Measurements from ENCODE around the gene IL3RA.

IL3RA gene

DNA sequence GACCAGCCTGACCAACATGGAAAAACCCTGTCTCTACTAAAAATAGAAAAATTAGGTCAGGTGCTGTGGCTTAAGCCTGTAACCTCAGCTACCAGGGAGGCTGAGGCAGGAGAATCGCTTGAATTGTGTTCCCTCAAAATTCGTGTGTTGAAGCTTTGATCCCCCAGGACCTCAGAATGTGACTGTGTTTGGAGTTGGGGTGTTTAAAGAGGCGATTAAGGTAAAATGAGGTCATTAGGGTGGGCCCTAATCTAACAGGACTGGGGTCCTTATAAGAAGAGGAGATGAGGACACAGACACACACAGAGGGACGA is 31.8 kb downstream of the IL3RA start:
- H3K27ac ChIP-seq (ENCODE audit: low read depth, low read length): no peak overlapping the region
- H3K4me1 ChIP-seq (ENCODE audit: control insufficient read depth in 5 of 5, insufficient read depth in 5 of 5, low read length in 5 of 5): no peaks in the 10 kb centered on the region
- H3K9ac ChIP-seq (ENCODE audit: low read length in 5 of 5): no peak overlapping the region
- peaks cover 0 to 6% (median 2%) of the 10 kb centered on the region in 5 donors for H3K36me3 ChIP-seq (ENCODE audit: control insufficient read depth in 5 of 5, insufficient read depth in 5 of 5, low read length in 5 of 5)
- H3K27me3 ChIP-seq (ENCODE audit: control insufficient read depth in 5 of 5, insufficient read depth in 4 of 5, low read length in 5 of 5): no peaks in the 10 kb centered on the region
- no peaks in the 10 kb centered on the region for H3K9me3 ChIP-seq (ENCODE audit: control insufficient read depth in 5 of 5, low read length in 5 of 5)
- no peak overlapping the region for H3K4me3 ChIP-seq (ENCODE audit: low read depth in 1 of 5, low read length in 5 of 5)

DNA sequence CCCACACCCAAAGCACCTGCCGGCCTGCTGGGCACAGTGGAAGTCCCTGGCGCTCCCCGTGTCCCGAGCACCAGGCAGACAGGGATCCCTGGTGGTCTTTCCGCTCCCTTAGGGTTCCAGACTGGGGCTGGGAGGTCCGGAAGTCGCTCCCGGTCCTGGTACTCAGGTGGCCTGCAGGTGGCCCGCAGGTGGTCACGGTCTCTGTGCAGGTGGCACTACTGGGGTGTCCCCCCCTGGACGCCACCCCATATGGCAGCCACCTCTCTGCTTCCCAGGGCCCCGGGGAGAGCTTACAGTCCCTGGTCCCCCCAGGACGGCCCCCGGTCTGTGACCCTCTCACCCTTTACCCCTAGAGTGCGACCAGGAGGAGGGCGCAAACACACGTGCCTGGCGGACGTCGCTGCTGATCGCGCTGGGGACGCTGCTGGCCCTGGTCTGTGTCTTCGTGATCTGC is 41.7 kb downstream of the IL3RA start:
- Histone ChIP-seq H3K9me3 (ENCODE audit: control insufficient read depth in 5 of 5, low read length in 5 of 5) (no peaks in the 10 kb centered on the region), H3K4me3 (ENCODE audit: low read depth in 1 of 5, low read length in 5 of 5) (no peak overlapping the region), H3K27me3 (ENCODE audit: control insufficient read depth in 5 of 5, insufficient read depth in 4 of 5, low read length in 5 of 5) (no peaks in the 10 kb centered on the region), H3K9ac (ENCODE audit: low read length in 5 of 5) (no peak overlapping the region), H3K4me1 (ENCODE audit: control insufficient read depth in 5 of 5, insufficient read depth in 5 of 5, low read length in 5 of 5) (no peaks in the 10 kb centered on the region), H3K36me3 (ENCODE audit: control insufficient read depth in 5 of 5, insufficient read depth in 5 of 5, low read length in 5 of 5) (peaks cover 0 to 7% (median 1%) of the 10 kb centered on the region in 5 donors), H3K27ac (ENCODE audit: low read depth, low read length) (no peak overlapping the region)

DNA sequence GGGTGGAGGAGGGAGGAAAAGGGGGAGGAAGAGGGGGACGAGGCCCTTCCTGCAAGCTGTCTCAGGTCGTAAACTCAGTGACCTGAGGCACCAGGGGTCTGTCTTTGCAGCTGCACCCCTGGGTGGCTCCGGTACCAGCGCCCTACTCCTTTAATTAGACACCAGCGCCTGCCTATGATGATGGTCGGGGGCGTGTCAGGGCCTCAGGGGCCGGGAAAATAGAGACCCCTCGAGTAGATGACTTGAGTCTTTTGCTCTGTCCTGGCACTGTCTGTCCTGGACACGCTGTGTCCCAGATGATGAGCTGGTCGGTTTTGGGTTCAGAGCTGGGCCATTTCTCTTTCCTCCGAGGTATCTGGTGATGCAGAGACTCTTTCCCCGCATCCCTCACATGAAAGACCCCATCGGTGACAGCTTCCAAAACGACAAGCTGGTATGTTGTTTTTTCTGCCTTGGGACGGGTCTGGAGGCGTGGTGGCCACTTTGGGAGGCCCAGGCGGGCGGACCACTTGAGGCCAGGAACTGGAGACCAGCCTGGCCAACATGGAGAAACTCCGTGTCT is 44.2 kb downstream of the IL3RA start:
- Histone ChIP-seq H3K27me3 (ENCODE audit: control insufficient read depth in 5 of 5, insufficient read depth in 4 of 5, low read length in 5 of 5) (no peaks in the 10 kb centered on the region), H3K36me3 (ENCODE audit: control insufficient read depth in 5 of 5, insufficient read depth in 5 of 5, low read length in 5 of 5) (peaks cover 0 to 26% (median 17%) of the 10 kb centered on the region in 5 donors), H3K4me3 (ENCODE audit: low read depth in 1 of 5, low read length in 5 of 5) (no peak overlapping the region), H3K9ac (ENCODE audit: low read length in 5 of 5) (no peak overlapping the region), H3K4me1 (ENCODE audit: control insufficient read depth in 5 of 5, insufficient read depth in 5 of 5, low read length in 5 of 5) (no peaks in the 10 kb centered on the region), H3K27ac (ENCODE audit: low read depth, low read length) (no peak overlapping the region), H3K9me3 (ENCODE audit: control insufficient read depth in 5 of 5, low read length in 5 of 5) (no peaks in the 10 kb centered on the region)

DNA sequence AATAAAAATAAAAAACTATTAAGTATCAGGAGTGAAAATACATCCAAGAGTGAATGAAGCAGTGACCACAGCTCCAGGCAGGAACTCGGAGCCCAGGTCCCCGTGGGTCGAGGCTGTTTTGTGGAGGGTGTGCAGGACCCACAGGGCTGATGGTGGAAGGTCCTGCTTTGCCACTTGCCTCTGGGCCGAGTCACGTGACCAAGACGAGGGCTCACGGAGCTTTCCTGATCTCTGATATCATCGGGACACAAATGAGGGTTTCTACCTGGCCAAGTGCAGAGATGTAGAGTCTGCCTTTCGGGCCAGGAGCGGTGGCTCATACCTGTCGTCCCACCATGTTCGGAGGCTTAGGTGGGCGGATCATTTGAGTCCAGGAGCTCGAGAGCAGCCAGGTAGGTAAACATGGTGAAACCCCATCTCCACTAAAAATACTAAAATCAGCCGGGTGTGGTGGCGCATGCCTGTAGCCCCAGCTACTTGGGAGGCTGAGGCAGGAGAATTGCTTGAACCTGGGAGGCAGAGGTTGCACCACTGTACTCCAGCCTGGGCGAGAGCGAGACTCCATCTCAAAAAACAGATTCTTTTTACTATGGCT is 48.2 kb downstream of the IL3RA start:
- peaks cover 0 to 66% (median 57%) of the 10 kb centered on the region in 5 donors for H3K36me3 ChIP-seq (ENCODE audit: control insufficient read depth in 5 of 5, insufficient read depth in 5 of 5, low read length in 5 of 5)
- no peak overlapping the region for H3K27ac ChIP-seq (ENCODE audit: low read depth, low read length)
- H3K9me3 ChIP-seq (ENCODE audit: control insufficient read depth in 5 of 5, low read length in 5 of 5): no peaks in the 10 kb centered on the region
- no peaks in the 10 kb centered on the region for H3K27me3 ChIP-seq (ENCODE audit: control insufficient read depth in 5 of 5, insufficient read depth in 4 of 5, low read length in 5 of 5)
- no peak overlapping the region for H3K4me3 ChIP-seq (ENCODE audit: low read depth in 1 of 5, low read length in 5 of 5)
- H3K4me1 ChIP-seq (ENCODE audit: control insufficient read depth in 5 of 5, insufficient read depth in 5 of 5, low read length in 5 of 5): peaks cover 0 to 23% (median 16%) of the 10 kb centered on the region in 5 donors
- no peak overlapping the region for H3K9ac ChIP-seq (ENCODE audit: low read length in 5 of 5)

DNA sequence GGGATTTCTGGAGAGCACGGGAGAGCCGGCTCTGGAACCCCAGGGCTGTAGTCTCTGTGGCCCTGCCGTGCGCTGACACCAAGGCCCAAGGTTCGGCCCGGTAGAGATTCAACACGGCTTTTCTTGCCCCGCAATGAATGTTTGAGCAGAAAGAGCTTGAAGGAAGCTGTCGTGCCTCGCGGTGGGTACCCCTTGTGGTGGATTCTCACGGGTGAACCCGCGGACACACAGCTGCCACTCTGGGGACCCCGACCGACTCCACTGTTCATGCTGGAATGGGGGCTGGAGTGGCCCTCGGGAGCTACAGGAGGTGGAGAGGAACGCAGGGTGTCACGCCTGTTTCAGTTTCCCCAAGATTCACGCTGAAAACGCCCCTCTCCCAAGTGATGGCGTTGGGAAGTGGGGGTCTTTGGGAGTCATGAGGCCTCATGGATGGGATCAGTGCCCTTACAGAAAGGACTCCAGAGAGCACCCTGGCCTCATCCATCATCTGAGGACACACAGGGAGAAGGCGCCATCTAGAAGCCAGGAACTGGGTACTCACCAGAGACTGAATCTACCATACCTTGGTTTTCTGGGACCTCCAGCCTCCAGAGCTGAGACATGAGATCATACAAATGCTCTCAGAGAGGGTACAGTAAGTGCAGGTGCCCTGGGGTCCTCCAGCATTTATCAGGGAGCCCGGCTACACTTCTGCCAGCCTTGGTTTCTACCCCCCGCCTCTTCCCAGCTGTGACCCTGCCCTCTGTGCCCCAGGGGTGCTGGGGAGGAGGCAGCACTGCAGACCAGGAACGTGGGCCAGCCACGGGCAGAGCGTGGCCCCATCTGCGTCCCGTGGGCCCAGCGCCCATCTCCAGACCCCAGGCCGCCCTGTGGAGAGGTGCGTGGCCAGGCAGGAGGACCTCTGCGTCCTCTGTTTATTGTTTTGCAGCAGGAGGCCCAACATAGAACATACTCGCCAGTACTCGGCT is 49.0 kb downstream of the IL3RA start:
- Histone ChIP-seq H3K4me3 (ENCODE audit: low read depth in 1 of 5, low read length in 5 of 5) (no peak overlapping the region), H3K27me3 (ENCODE audit: control insufficient read depth in 5 of 5, insufficient read depth in 4 of 5, low read length in 5 of 5) (no peaks in the 10 kb centered on the region), H3K36me3 (ENCODE audit: control insufficient read depth in 5 of 5, insufficient read depth in 5 of 5, low read length in 5 of 5) (peaks cover 0 to 73% (median 59%) of the 10 kb centered on the region in 5 donors), H3K9ac (ENCODE audit: low read length in 5 of 5) (no peak overlapping the region), H3K4me1 (ENCODE audit: control insufficient read depth in 5 of 5, insufficient read depth in 5 of 5, low read length in 5 of 5) (peaks cover 0 to 31% (median 24%) of the 10 kb centered on the region in 5 donors), H3K27ac (ENCODE audit: low read depth, low read length) (no peak overlapping the region), H3K9me3 (ENCODE audit: control insufficient read depth in 5 of 5, low read length in 5 of 5) (no peaks in the 10 kb centered on the region)

DNA sequence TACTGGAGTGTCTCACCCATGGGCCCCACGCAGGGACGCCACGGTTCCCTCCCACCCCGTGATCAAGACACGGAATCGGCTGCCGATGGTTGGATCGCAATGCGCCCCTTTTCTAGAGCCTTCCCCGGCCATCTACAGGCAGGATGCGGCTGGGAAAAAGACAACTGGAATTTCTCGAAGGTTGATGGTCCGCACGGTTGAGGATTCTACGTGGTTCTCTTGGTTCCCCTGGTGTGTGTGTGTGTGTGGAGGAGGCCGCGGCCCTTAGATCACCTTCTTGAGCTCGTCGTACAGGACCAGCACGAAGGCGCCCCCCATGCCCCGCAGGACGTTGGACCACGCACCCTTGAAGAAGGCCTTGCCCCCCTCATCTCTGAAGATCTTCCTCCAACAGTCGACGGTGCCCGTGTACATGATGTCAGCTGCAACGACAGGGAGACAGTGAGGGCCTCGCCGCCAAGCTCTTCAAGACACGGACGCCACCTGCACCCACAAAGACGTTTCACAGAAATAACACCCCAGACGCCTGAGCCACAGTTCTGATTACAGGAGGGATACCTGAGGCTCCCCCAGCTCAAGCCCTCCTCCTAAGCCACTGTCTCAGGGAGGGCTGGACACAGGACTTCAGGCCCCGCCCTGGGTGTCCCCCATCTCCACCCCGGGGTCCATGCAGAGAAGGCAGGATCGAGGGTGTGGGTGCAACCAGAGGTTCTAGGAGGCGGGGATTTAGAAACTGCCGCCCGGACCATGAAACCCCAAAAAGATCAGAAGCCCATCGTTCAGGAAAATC is 49.9 kb downstream of the IL3RA start:
- Histone ChIP-seq H3K36me3 (ENCODE audit: control insufficient read depth in 5 of 5, insufficient read depth in 5 of 5, low read length in 5 of 5) (peaks cover 0 to 75% (median 59%) of the 10 kb centered on the region in 5 donors), H3K9ac (ENCODE audit: low read length in 5 of 5) (no peak overlapping the region)

DNA sequence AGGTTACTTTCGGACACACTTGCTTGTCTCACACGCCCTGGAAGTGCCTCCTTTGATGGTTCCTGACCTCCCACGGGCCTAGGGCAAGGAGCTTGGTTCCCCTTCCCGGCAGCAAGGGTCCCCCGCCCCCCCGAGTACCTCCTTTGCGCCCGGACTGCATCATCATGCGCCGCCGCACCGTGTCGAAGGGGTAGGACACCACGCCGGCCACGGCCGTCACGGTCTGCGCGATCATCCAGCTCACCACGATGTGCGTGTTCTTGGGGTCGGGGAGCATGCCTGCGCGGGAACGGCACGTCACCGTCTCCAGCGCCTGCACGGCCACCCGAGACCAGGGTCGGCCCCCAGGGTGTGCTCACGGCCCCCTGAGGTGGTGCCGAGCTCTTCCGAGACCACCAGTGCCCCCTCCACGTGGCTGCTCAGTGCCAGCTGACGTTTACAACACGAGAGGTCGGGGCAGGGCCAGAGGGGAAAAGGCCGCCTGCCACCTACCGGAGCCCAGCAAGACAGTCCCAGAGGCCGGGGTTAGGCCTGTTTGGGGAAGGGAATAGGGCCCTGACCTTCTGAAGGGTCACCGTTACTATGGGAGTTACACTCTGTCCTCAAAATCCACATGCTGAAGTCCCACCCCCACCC is 50.7 kb downstream of the IL3RA start:
- Histone ChIP-seq H3K27ac (ENCODE audit: low read depth, low read length) (no peak overlapping the region), H3K9ac (ENCODE audit: low read length in 5 of 5) (no peak overlapping the region), H3K27me3 (ENCODE audit: control insufficient read depth in 5 of 5, insufficient read depth in 4 of 5, low read length in 5 of 5) (no peaks in the 10 kb centered on the region), H3K4me1 (ENCODE audit: control insufficient read depth in 5 of 5, insufficient read depth in 5 of 5, low read length in 5 of 5) (peaks cover 4 to 41% (median 34%) of the 10 kb centered on the region in 5 donors), H3K9me3 (ENCODE audit: control insufficient read depth in 5 of 5, low read length in 5 of 5) (no peaks in the 10 kb centered on the region), H3K36me3 (ENCODE audit: control insufficient read depth in 5 of 5, insufficient read depth in 5 of 5, low read length in 5 of 5) (peaks cover 0 to 73% (median 59%) of the 10 kb centered on the region in 5 donors), H3K4me3 (ENCODE audit: low read depth in 1 of 5, low read length in 5 of 5) (no peak overlapping the region)

More for the DNA sequence above, 49.9 kb downstream of the IL3RA start:
- Histone ChIP-seq H3K9me3 (ENCODE audit: control insufficient read depth in 5 of 5, low read length in 5 of 5) (no peaks in the 10 kb centered on the region), H3K27ac (ENCODE audit: low read depth, low read length) (no peak overlapping the region), H3K4me1 (ENCODE audit: control insufficient read depth in 5 of 5, insufficient read depth in 5 of 5, low read length in 5 of 5) (peaks cover 4 to 41% (median 34%) of the 10 kb centered on the region in 5 donors), H3K27me3 (ENCODE audit: control insufficient read depth in 5 of 5, insufficient read depth in 4 of 5, low read length in 5 of 5) (no peaks in the 10 kb centered on the region), H3K4me3 (ENCODE audit: low read depth in 1 of 5, low read length in 5 of 5) (no peak overlapping the region)

DNA sequence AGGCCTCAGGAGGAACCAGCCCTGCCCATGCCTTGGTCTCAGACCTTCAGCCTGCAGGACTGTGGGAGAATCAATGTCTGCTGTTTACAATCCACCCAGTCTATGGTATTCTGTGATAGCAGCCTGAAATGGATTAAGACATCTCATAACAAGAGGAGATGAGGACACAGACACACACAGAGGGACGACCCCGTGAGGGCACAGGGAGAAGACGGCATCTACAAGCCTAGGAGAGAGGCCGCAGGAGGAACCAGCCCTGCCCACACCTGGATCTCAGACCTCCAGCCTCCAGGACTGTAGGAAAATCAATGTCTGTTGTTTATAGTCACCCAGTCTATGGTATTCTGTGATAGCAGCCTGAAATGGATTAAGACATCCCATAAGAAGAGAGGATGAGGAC is 52.1 kb downstream of the IL3RA start:
- Histone ChIP-seq H3K27me3 (ENCODE audit: control insufficient read depth in 5 of 5, insufficient read depth in 4 of 5, low read length in 5 of 5) (no peaks in the 10 kb centered on the region), H3K36me3 (ENCODE audit: control insufficient read depth in 5 of 5, insufficient read depth in 5 of 5, low read length in 5 of 5) (peaks cover 0 to 67% (median 57%) of the 10 kb centered on the region in 5 donors), H3K9ac (ENCODE audit: low read length in 5 of 5) (peak overlapping the region in 2 of 5 donors; percentile 28 to 45), H3K4me3 (ENCODE audit: low read depth in 1 of 5, low read length in 5 of 5) (no peak overlapping the region), H3K4me1 (ENCODE audit: control insufficient read depth in 5 of 5, insufficient read depth in 5 of 5, low read length in 5 of 5) (peaks cover 4 to 48% (median 40%) of the 10 kb centered on the region in 5 donors), H3K9me3 (ENCODE audit: control insufficient read depth in 5 of 5, low read length in 5 of 5) (no peaks in the 10 kb centered on the region), H3K27ac (ENCODE audit: low read depth, low read length) (no peak overlapping the region)

DNA sequence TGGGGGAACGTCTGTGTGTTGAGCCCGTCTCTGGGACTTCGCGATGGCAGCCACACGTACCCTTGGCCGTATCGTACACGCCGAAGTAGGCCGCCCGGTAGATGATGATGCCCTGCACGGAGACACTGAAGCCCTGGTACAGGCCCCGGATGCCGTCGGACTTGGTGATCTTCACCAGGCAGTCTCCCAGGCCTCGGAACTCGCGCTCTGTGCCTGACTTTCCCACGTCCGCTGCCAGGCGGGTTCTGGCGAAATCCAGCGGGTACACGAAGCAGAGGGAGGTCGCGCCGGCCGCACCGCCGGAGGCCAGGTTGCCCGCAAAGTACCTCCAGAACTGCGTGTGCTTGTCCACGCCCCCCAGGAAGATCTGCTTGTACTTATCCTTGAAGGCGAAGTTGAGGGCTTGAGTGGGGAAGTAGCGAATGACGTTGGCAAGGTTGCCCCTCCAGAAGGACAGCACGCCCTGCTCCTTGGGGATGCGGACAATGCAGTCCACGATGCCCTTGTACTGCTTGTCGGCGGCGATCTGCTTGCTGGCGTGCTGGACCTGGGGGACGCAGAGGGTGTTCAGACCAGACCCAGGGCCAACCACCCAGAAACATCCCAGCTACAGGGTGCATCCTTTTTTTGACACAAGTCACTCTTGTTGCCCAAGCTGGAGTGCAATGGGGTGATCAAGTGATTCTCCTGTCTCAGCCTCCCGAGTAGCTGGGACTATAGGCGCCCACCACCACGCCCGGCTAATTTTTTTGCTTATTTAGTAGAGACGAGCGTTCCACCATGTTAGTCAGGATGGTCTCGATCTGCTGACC is 52.8 kb downstream of the IL3RA start:
- no peak overlapping the region for H3K4me3 ChIP-seq (ENCODE audit: low read depth in 1 of 5, low read length in 5 of 5)
- peaks cover 4 to 55% (median 42%) of the 10 kb centered on the region in 5 donors for H3K4me1 ChIP-seq (ENCODE audit: control insufficient read depth in 5 of 5, insufficient read depth in 5 of 5, low read length in 5 of 5)
- H3K36me3 ChIP-seq (ENCODE audit: control insufficient read depth in 5 of 5, insufficient read depth in 5 of 5, low read length in 5 of 5): peaks cover 0 to 62% (median 56%) of the 10 kb centered on the region in 5 donors
- H3K27me3 ChIP-seq (ENCODE audit: control insufficient read depth in 5 of 5, insufficient read depth in 4 of 5, low read length in 5 of 5): no peaks in the 10 kb centered on the region
- H3K27ac ChIP-seq (ENCODE audit: low read depth, low read length): no peak overlapping the region
- H3K9ac ChIP-seq (ENCODE audit: low read length in 5 of 5): peak overlapping the region in 1 of 5 donors; percentile 45
- no peaks in the 10 kb centered on the region for H3K9me3 ChIP-seq (ENCODE audit: control insufficient read depth in 5 of 5, low read length in 5 of 5)
